Panc1 (cell line): ENCODE measurements around the gene PSMB7. TPM values are rescaled to one million over a fixed set of nuclear protein-coding genes. Genes with fewer than 3 reads are reported as not detected.

Source experiments
- ATAC-seq: fragments of 200-7000 bp; cut with Tn5 transposase; 2 replicates; pipeline ENCODE4 v1.9.1; 2020; ENCODE audit warnings: mild to moderate bottlenecking, moderate library complexity
- BruUV-seq: library from RNA; stranded (reverse); fragments of 400-500 nt; replicated peaks from 2 replicates; lab custom pipeline; 2021; lab: Mats Ljungman, UMichigan
- CTCF ChIA-PET: fragments of 300-600 bp; sonication (Branson Sonifier 250); formaldehyde crosslinking; loops from one replicate; lab custom pipeline; 2022; ENCODE audit warnings: antibody characterized with exemption; lab: Charles Lee
- POLR2A ChIA-PET: fragments of 300-600 bp; sonication (Branson Sonifier 250); formaldehyde crosslinking; loops from one replicate; lab custom pipeline; 2022; ENCODE audit warnings: antibody characterized with exemption; lab: Charles Lee
- DNase-seq: peaks from one replicate; pipeline ENCODE4 v3.0.0-alpha.2; 2010; ENCODE audit warnings: low read depth, low spot score
- H3K27ac ChIP-seq: 2 replicates; pipeline ENCODE4 v1.5.1; 2011; ENCODE audit warnings: mild to moderate bottlenecking, low read length, inconsistent platforms
- H3K27me3 ChIP-seq: fragments of 200-500 bp; sonication (Bioruptor generic); 2 replicates; pipeline ENCODE4 v1.6.0; 2014; ENCODE audit warnings: low read length, inconsistent platforms; ENCODE audit not compliant: control insufficient read depth, insufficient read depth
- H3K36me3 ChIP-seq: fragments of 200-500 bp; sonication (Bioruptor generic); 2 replicates; pipeline ENCODE4 v1.5.1; 2014; ENCODE audit warnings: inconsistent platforms, mild to moderate bottlenecking, low read length, moderate library complexity; ENCODE audit not compliant: control insufficient read depth, insufficient read depth
- H3K4me1 ChIP-seq: 2 replicates; pipeline ENCODE4 v1.5.1; 2011; ENCODE audit warnings: inconsistent platforms, mild to moderate bottlenecking, low read length, moderate library complexity; ENCODE audit not compliant: control insufficient read depth, insufficient read depth
- H3K4me3 ChIP-seq, 2 experiments: 2 replicates each; pipeline ENCODE4 v1.5.1; 2011 to 2012; ENCODE audit warnings: low read depth in 2 of 2, low read length in 2 of 2, mild to moderate bottlenecking in 2 of 2, inconsistent platforms in 1 of 2, moderate library complexity in 1 of 2
- H3K9me3 ChIP-seq: fragments of 200-500 bp; sonication (Bioruptor generic); 2 replicates; pipeline ENCODE4 v1.5.1; 2014; ENCODE audit warnings: low read depth, mild to moderate bottlenecking, inconsistent platforms, low read length, moderate library complexity; ENCODE audit not compliant: control insufficient read depth, insufficient read depth
- POLR2AphosphoS5 ChIP-seq: IDR thresholded peaks from 2 replicates; pipeline ENCODE4 v1.6.1; 2012; ENCODE audit warnings: mild to moderate bottlenecking, low read depth, low read length, moderate library complexity
- SIN3A ChIP-seq: IDR thresholded peaks from 2 replicates; pipeline ENCODE4 v1.6.1; 2012; ENCODE audit warnings: low read depth, mild to moderate bottlenecking, low read length, moderate library complexity, borderline replicate concordance; ENCODE audit not compliant: insufficient read depth
- TCF7L2 ChIP-seq: IDR thresholded peaks from 2 replicates; pipeline ENCODE4 v1.6.1; 2011; ENCODE audit warnings: mild to moderate bottlenecking, low read depth, low read length, inconsistent platforms
- in situ Hi-C: cut with HindIII; loops from 2 replicates; pipeline ENCODE4 v1.10.0; 2016; ENCODE audit warnings: low sequenced_read_pairs, low pct_unique_long_range_greater_than_20kb
- intact Hi-C: fragments of 100-400 bp; cut with micrococcal nuclease; formaldehyde crosslinking; loops from one replicate; pipeline ENCODE4 v1.10.0; 2022; ENCODE audit not compliant: unreplicated experiment
- total RNA-seq: library from RNA; stranded (reverse); gene quantifications from one replicate; pipeline ENCODE4 v1.2.1, GENCODE V29; 2021; ENCODE audit not compliant: unreplicated experiment
- TF ChIP-seq, protein P1 (sequence below): fragments of 450-650 bp; IDR thresholded peaks from 2 replicates; pipeline ENCODE4 v1.5.1; 2017; ENCODE audit warnings: mild to moderate bottlenecking
- TF ChIP-seq, protein P2 (sequence below), 2 experiments: IDR thresholded peaks; 2 replicates each; pipeline ENCODE4 v1.6.1; 2011 to 2012; ENCODE audit warnings: low read depth in 2 of 2, control low read depth in 1 of 2, low read length in 1 of 2, mild to moderate bottlenecking in 1 of 2, moderate library complexity in 1 of 2; ENCODE audit not compliant: insufficient read depth in 1 of 2

The PSMB7 gene
- total RNA-seq, 1 experiment from 2014 or later = 167 TPM

DNA sequence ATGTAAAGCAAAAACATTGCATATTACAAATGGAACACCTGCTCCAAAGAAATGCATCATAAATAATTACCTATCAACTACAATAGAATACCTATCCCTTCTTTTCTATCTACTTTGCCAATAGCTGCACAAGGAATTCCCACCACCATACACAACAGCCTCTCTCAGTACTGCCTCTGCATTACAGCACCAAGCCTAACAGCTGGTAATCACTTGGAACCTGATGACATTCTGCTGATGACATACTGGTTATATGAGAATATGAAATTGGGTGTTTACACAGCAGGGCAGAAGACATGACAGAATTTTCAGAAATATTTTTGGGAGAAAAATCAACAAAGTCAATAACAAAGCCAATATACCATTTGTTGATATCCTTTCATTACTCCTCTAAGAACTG is 43.2 kb downstream of the PSMB7 start:
- Histone ChIP-seq H3K4me1 (peaks cover 7% of the 10 kb centered on the region), H3K27me3 (no peaks in the 10 kb centered on the region), H3K4me3 (no peak overlapping the region), H3K9me3 (no peaks in the 10 kb centered on the region), H3K36me3 (peaks cover 3% of the 10 kb centered on the region), H3K27ac (no peak overlapping the region)
- CTCF ChIA-PET = no interaction called here
- TF ChIP-seq, protein P1, sequence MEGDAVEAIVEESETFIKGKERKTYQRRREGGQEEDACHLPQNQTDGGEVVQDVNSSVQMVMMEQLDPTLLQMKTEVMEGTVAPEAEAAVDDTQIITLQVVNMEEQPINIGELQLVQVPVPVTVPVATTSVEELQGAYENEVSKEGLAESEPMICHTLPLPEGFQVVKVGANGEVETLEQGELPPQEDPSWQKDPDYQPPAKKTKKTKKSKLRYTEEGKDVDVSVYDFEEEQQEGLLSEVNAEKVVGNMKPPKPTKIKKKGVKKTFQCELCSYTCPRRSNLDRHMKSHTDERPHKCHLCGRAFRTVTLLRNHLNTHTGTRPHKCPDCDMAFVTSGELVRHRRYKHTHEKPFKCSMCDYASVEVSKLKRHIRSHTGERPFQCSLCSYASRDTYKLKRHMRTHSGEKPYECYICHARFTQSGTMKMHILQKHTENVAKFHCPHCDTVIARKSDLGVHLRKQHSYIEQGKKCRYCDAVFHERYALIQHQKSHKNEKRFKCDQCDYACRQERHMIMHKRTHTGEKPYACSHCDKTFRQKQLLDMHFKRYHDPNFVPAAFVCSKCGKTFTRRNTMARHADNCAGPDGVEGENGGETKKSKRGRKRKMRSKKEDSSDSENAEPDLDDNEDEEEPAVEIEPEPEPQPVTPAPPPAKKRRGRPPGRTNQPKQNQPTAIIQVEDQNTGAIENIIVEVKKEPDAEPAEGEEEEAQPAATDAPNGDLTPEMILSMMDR = no peak
- TF ChIP-seq POLR2AphosphoS5 (no peak), TCF7L2 (no peak), SIN3A (no peak)
- TF ChIP-seq, protein P2, sequence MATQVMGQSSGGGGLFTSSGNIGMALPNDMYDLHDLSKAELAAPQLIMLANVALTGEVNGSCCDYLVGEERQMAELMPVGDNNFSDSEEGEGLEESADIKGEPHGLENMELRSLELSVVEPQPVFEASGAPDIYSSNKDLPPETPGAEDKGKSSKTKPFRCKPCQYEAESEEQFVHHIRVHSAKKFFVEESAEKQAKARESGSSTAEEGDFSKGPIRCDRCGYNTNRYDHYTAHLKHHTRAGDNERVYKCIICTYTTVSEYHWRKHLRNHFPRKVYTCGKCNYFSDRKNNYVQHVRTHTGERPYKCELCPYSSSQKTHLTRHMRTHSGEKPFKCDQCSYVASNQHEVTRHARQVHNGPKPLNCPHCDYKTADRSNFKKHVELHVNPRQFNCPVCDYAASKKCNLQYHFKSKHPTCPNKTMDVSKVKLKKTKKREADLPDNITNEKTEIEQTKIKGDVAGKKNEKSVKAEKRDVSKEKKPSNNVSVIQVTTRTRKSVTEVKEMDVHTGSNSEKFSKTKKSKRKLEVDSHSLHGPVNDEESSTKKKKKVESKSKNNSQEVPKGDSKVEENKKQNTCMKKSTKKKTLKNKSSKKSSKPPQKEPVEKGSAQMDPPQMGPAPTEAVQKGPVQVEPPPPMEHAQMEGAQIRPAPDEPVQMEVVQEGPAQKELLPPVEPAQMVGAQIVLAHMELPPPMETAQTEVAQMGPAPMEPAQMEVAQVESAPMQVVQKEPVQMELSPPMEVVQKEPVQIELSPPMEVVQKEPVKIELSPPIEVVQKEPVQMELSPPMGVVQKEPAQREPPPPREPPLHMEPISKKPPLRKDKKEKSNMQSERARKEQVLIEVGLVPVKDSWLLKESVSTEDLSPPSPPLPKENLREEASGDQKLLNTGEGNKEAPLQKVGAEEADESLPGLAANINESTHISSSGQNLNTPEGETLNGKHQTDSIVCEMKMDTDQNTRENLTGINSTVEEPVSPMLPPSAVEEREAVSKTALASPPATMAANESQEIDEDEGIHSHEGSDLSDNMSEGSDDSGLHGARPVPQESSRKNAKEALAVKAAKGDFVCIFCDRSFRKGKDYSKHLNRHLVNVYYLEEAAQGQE (IDR thresholded peaks at IDR 0.05; ENCODE audit: insufficient read depth in 1 of 2, low read depth in 2 of 2, low read length in 1 of 2) = no peak
- ATAC-seq = no peak
- POLR2A ChIA-PET = interaction anchor here (0.7 kb wide), 2 partner anchors 14 to 46 kb away, joined by 3 to 4 read pairs; no protein-coding TSS in a partner anchor
- DNase-seq = no peak
- BruUV-seq = no TSS peak
- intact Hi-C loops (no loop called here), in situ Hi-C loops (no loop called here)

DNA sequence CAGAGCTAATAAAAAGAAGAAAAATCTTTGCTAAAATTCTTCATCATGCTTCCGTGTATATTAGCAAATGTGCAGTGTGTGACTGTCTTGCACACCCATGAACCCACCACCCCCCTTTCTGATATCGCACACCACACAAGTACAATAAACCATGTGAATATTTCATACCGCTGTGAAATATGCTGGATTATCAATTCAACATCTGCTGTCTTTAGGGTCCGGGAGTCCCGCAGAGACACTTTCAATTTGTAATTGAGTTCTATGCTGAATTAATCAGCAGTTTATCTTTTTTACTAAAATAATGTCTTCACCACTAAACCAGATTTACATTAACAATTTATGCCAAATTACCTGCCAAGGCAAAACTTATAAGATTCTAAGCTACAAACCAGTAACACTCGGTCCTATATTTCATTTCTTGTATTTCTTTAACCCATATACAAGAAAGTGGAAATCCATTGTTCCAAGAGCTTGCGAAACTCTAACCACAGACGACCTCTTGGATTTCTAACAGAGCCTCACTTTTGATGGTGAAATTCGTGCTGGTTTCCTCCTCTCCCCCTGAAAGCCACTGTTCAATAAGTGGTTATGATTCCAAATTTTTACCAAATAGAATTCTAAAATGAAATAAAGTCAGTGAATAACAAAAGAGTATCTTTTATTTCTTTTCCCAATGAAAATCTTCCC is 44.2 kb downstream of the PSMB7 start:
- no peak for ATAC-seq
- in situ Hi-C loops = no loop called here
- Histone ChIP-seq H3K4me3 (no peak overlapping the region), H3K27ac (no peak overlapping the region), H3K9me3 (no peaks in the 10 kb centered on the region), H3K36me3 (peaks cover 3% of the 10 kb centered on the region), H3K27me3 (no peaks in the 10 kb centered on the region), H3K4me1 (peaks cover 7% of the 10 kb centered on the region)
- BruUV-seq = TSS peak; percentile 5
- no peak for DNase-seq
- TF ChIP-seq, protein P1 = no peak
- TF ChIP-seq, protein P2 (IDR thresholded peaks at IDR 0.05; ENCODE audit: insufficient read depth in 1 of 2, low read depth in 2 of 2, low read length in 1 of 2) = no peak
- no peak for TF ChIP-seq TCF7L2
- no peak for TF ChIP-seq POLR2AphosphoS5
- TF ChIP-seq SIN3A = no peak
- intact Hi-C loops = no loop called here
- POLR2A ChIA-PET = interaction anchor here (0.7 kb wide), 2 partner anchors 23 to 47 kb away, joined by 3 read pairs; no protein-coding TSS in a partner anchor
- CTCF ChIA-PET = no interaction called here
